Measurements from ENCODE around the gene GPR78. TPM values are rescaled to one million over a fixed set of nuclear protein-coding genes. Genes with fewer than 3 reads are reported as not detected.

Gene GPR78
- total RNA-seq, 1 experiment from 2014 or later: 5.7 TPM

DNA sequence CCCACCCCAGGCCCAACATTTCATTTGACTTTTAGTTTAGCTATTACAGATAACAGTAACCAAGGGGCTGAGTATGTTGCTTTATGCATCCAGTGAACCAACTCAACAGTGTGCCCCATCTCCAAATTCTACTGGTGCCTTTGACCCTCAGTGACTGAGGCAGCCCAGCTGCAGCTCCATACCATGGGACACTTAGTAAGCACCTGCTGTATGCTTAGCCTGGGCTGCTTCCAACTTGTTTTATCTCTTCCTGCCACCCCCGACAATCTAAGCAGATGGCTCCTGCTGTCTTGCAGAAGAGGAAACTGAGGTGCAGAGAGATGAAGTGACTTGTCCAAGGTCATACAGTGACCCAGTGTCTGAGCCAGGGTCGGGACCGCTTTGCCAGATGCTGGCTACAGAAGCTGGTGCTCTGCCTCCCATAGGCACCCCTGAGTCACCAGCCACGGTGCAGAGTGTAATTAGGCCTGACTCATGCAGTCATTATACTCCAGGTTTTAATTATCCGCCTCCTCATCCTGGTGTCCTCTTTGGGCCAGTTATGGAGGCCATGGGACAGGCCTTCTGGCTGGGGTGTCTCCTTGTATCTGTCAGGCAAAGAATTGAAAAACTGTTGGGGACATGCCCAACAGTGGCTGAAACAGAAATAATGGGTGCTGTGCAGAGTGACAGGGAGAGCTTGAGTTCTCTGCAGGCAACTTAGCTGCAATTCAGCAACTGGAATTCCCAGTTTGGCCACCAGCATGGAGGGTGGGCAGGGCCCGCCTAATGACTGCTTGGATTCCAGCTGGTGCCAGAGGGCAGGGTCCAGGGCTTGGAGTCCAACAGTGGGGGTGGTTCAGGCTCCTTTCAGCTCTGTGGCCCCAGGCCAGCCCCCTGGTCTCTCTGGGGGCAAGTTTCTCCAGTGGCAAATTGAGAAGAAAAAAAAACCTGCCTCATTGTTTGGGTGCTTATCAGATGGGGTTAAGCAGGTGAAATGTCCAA lies 8.2 kb upstream of the GPR78 start (continued):
- TF ChIP-seq, protein P1, sequence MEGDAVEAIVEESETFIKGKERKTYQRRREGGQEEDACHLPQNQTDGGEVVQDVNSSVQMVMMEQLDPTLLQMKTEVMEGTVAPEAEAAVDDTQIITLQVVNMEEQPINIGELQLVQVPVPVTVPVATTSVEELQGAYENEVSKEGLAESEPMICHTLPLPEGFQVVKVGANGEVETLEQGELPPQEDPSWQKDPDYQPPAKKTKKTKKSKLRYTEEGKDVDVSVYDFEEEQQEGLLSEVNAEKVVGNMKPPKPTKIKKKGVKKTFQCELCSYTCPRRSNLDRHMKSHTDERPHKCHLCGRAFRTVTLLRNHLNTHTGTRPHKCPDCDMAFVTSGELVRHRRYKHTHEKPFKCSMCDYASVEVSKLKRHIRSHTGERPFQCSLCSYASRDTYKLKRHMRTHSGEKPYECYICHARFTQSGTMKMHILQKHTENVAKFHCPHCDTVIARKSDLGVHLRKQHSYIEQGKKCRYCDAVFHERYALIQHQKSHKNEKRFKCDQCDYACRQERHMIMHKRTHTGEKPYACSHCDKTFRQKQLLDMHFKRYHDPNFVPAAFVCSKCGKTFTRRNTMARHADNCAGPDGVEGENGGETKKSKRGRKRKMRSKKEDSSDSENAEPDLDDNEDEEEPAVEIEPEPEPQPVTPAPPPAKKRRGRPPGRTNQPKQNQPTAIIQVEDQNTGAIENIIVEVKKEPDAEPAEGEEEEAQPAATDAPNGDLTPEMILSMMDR (IDR thresholded peaks at IDR 0.05): no peak

DNA sequence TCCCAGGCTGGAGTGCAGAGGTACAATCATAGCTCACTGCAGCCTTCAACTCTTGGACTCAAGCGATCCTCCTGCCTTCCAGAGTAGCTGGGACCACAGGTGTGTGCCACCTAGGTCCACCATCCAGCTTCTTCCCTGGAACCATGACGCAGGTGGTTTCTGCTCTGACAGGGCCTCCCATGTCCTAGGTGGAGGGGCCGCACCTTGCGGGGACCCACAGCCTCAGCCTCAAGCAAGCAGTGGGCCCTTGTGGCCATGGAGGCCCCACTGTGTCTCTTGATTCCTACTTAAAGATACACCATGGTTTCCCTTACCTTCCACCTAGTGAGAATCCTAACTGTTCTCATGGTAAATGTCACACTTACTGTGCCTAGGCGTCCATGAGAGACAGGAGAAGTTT lies 6.9 kb upstream of the GPR78 start:
- ATAC-seq (no peak), DNase-seq (ENCODE audit: low spot score) (no peak)
- TF ChIP-seq, protein P2, sequence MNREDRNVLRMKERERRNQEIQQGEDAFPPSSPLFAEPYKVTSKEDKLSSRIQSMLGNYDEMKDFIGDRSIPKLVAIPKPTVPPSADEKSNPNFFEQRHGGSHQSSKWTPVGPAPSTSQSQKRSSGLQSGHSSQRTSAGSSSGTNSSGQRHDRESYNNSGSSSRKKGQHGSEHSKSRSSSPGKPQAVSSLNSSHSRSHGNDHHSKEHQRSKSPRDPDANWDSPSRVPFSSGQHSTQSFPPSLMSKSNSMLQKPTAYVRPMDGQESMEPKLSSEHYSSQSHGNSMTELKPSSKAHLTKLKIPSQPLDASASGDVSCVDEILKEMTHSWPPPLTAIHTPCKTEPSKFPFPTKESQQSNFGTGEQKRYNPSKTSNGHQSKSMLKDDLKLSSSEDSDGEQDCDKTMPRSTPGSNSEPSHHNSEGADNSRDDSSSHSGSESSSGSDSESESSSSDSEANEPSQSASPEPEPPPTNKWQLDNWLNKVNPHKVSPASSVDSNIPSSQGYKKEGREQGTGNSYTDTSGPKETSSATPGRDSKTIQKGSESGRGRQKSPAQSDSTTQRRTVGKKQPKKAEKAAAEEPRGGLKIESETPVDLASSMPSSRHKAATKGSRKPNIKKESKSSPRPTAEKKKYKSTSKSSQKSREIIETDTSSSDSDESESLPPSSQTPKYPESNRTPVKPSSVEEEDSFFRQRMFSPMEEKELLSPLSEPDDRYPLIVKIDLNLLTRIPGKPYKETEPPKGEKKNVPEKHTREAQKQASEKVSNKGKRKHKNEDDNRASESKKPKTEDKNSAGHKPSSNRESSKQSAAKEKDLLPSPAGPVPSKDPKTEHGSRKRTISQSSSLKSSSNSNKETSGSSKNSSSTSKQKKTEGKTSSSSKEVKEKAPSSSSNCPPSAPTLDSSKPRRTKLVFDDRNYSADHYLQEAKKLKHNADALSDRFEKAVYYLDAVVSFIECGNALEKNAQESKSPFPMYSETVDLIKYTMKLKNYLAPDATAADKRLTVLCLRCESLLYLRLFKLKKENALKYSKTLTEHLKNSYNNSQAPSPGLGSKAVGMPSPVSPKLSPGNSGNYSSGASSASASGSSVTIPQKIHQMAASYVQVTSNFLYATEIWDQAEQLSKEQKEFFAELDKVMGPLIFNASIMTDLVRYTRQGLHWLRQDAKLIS (CRISPR knock-in tag; IDR thresholded peaks at IDR 0.05; ENCODE audit: borderline replicate concordance): no peak
- Mint-ChIP-seq H3K27me3 (ENCODE audit: low read depth) (peaks cover 11% of the 10 kb centered on the region), H3K9me3 (no peaks in the 10 kb centered on the region), H3K27ac (no peak overlapping the region), H3K4me3 (no peak overlapping the region), H3K36me3 (no peaks in the 10 kb centered on the region), H3K4me1 (peaks cover 34% of the 10 kb centered on the region)
- ChIA-PET POLR2A (no interaction called here), CTCF (no interaction called here)

DNA sequence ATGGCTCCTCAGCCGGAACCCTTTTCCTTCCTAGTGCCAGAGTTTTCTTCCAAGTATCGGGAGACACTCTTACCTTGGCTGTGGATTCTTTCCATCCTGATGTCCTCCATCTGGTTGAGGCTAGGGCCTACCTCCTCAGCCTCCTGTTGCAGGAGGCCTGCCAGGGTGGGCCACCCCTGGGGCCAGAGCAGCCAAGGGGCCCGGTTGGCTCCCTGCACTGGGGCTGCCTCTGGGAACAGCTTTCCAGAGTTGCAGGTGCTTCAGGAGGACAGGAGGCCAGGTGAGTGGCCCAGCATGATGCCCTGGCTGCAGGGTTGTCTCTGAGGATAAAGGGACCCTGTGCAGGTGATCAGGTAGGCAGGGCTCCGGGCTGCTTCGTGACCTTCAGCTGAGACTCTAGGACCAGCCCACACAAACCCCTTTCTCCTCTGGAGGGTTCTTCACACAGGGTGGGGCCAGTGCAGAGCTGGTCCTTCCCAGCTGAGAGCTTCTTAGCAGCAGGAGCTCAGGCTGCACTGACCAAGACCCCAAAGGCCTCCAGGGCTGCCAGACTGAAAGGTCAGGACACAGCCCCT lies 5.3 kb upstream of the GPR78 start:
- Mint-ChIP-seq H3K4me3 (no peak overlapping the region), H3K27ac (no peak overlapping the region), H3K27me3 (ENCODE audit: low read depth) (peaks cover 18% of the 10 kb centered on the region), H3K36me3 (no peaks in the 10 kb centered on the region), H3K4me1 (peaks cover 37% of the 10 kb centered on the region), H3K9me3 (no peaks in the 10 kb centered on the region)
- ATAC-seq (no peak), DNase-seq (ENCODE audit: low spot score) (no peak)
- POLR2A ChIA-PET: no interaction called here
- CTCF ChIA-PET: interaction anchor here (1.1 kb wide), 1 partner anchor 12 kb away, joined by 3 read pairs; no protein-coding TSS in a partner anchor
- TF ChIP-seq, protein P3, sequence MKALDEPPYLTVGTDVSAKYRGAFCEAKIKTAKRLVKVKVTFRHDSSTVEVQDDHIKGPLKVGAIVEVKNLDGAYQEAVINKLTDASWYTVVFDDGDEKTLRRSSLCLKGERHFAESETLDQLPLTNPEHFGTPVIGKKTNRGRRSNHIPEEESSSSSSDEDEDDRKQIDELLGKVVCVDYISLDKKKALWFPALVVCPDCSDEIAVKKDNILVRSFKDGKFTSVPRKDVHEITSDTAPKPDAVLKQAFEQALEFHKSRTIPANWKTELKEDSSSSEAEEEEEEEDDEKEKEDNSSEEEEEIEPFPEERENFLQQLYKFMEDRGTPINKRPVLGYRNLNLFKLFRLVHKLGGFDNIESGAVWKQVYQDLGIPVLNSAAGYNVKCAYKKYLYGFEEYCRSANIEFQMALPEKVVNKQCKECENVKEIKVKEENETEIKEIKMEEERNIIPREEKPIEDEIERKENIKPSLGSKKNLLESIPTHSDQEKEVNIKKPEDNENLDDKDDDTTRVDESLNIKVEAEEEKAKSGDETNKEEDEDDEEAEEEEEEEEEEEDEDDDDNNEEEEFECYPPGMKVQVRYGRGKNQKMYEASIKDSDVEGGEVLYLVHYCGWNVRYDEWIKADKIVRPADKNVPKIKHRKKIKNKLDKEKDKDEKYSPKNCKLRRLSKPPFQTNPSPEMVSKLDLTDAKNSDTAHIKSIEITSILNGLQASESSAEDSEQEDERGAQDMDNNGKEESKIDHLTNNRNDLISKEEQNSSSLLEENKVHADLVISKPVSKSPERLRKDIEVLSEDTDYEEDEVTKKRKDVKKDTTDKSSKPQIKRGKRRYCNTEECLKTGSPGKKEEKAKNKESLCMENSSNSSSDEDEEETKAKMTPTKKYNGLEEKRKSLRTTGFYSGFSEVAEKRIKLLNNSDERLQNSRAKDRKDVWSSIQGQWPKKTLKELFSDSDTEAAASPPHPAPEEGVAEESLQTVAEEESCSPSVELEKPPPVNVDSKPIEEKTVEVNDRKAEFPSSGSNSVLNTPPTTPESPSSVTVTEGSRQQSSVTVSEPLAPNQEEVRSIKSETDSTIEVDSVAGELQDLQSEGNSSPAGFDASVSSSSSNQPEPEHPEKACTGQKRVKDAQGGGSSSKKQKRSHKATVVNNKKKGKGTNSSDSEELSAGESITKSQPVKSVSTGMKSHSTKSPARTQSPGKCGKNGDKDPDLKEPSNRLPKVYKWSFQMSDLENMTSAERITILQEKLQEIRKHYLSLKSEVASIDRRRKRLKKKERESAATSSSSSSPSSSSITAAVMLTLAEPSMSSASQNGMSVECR (CRISPR knock-in tag; IDR thresholded peaks at IDR 0.05; ENCODE audit: borderline replicate concordance): no peak
- TF ChIP-seq, protein P4, sequence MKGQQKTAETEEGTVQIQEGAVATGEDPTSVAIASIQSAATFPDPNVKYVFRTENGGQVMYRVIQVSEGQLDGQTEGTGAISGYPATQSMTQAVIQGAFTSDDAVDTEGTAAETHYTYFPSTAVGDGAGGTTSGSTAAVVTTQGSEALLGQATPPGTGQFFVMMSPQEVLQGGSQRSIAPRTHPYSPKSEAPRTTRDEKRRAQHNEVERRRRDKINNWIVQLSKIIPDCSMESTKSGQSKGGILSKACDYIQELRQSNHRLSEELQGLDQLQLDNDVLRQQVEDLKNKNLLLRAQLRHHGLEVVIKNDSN (CRISPR knock-in tag; IDR thresholded peaks at IDR 0.05): no peak
- TF ChIP-seq MXD4 (CRISPR knock-in tag; IDR thresholded peaks at IDR 0.05; ENCODE audit: borderline replicate concordance) (no peak), NFE2L1 (CRISPR knock-in tag; IDR thresholded peaks at IDR 0.05) (no peak), ZNF423 (CRISPR knock-in tag; IDR thresholded peaks at IDR 0.05) (no peak), ZNF121 (CRISPR knock-in tag; IDR thresholded peaks at IDR 0.05) (no peak), JUN (CRISPR knock-in tag; IDR thresholded peaks at IDR 0.05) (no peak), ZNF396 (CRISPR knock-in tag; IDR thresholded peaks at IDR 0.05; ENCODE audit: borderline replicate concordance) (no peak)
- TF ChIP-seq, protein P5, sequence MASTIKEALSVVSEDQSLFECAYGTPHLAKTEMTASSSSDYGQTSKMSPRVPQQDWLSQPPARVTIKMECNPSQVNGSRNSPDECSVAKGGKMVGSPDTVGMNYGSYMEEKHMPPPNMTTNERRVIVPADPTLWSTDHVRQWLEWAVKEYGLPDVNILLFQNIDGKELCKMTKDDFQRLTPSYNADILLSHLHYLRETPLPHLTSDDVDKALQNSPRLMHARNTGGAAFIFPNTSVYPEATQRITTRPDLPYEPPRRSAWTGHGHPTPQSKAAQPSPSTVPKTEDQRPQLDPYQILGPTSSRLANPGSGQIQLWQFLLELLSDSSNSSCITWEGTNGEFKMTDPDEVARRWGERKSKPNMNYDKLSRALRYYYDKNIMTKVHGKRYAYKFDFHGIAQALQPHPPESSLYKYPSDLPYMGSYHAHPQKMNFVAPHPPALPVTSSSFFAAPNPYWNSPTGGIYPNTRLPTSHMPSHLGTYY (CRISPR knock-in tag; IDR thresholded peaks at IDR 0.05): no peak
- TF ChIP-seq, protein P6, sequence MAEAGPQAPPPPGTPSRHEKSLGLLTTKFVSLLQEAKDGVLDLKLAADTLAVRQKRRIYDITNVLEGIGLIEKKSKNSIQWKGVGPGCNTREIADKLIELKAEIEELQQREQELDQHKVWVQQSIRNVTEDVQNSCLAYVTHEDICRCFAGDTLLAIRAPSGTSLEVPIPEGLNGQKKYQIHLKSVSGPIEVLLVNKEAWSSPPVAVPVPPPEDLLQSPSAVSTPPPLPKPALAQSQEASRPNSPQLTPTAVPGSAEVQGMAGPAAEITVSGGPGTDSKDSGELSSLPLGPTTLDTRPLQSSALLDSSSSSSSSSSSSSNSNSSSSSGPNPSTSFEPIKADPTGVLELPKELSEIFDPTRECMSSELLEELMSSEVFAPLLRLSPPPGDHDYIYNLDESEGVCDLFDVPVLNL (CRISPR knock-in tag; IDR thresholded peaks at IDR 0.05; ENCODE audit: borderline replicate concordance, low read depth): no peak
- TF ChIP-seq, protein P7, sequence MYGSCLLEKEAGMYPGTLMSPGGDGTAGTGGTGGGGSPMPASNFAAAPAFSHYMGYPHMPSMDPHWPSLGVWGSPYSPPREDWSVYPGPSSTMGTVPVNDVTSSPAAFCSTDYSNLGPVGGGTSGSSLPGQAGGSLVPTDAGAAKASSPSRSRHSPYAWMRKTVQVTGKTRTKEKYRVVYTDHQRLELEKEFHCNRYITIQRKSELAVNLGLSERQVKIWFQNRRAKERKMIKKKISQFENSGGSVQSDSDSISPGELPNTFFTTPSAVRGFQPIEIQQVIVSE (CRISPR knock-in tag; IDR thresholded peaks at IDR 0.05; ENCODE audit: borderline replicate concordance): no peak
- TF ChIP-seq, protein P8, sequence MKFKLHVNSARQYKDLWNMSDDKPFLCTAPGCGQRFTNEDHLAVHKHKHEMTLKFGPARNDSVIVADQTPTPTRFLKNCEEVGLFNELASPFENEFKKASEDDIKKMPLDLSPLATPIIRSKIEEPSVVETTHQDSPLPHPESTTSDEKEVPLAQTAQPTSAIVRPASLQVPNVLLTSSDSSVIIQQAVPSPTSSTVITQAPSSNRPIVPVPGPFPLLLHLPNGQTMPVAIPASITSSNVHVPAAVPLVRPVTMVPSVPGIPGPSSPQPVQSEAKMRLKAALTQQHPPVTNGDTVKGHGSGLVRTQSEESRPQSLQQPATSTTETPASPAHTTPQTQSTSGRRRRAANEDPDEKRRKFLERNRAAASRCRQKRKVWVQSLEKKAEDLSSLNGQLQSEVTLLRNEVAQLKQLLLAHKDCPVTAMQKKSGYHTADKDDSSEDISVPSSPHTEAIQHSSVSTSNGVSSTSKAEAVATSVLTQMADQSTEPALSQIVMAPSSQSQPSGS (CRISPR knock-in tag; IDR thresholded peaks at IDR 0.05; ENCODE audit: borderline replicate concordance, low read depth): no peak
